Activated CD8-positive, alpha-beta memory T cell treated with anti-CD3 and anti-CD28 coated beads for 4 hours (primary cell): ENCODE results near the gene LRRC8E.
"Not testable (repeated sequence)": the region's sequence is repeated elsewhere in the genome, so short reads cannot be mapped to it uniquely, and the experiment has no call there.

Experiments
- DNase-seq, 2 donors: peaks; one replicate each; pipeline ENCODE4 v3.0.0-alpha.2; 2020; ENCODE audit warnings: low read depth in 2 of 2

LRRC8E gene

DNA sequence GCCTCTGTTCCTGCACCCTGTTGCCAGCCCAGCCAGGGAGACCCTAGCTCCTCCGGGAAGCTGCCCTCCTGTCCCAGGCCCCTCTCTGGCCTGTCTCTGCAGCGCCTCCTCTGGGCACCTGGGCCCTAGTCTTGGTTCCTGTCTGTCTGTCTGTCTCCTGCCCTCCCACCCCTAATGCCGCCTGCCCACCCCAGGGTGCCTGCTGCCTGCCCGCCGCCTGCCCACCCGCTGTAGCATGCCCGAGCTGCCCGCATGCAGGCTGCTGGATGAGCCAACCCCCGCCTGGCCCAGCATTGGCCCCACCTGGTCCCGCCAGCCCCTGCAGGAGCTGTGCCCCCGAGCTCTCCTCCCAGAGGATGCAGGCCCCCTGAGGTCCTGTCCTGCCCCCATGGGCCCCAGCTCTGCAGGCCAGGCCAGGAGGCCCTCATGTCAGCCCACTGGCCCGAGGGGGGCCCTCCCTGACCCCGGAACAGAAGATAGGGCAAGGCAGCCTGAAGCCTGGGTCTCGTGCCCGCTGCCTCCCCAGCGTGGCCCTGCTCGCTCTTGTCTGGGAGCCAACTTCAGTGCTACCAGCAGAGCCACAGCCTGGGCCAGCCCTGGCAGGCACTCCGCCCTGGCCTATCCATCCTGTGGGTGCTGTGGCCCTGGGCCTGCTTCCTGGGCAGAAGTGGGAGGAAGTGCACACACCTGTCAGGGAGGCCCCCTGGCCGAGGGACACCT is 20.6 kb downstream of the LRRC8E start:
- no peak for DNase-seq

GRCh38 chr19:7909471-7910067 is 21.3 kb downstream of the LRRC8E start:
- no peak for DNase-seq

GRCh38 chr19:7910321-7911161 is 22.2 kb downstream of the LRRC8E start:
- no peak for DNase-seq

DNA sequence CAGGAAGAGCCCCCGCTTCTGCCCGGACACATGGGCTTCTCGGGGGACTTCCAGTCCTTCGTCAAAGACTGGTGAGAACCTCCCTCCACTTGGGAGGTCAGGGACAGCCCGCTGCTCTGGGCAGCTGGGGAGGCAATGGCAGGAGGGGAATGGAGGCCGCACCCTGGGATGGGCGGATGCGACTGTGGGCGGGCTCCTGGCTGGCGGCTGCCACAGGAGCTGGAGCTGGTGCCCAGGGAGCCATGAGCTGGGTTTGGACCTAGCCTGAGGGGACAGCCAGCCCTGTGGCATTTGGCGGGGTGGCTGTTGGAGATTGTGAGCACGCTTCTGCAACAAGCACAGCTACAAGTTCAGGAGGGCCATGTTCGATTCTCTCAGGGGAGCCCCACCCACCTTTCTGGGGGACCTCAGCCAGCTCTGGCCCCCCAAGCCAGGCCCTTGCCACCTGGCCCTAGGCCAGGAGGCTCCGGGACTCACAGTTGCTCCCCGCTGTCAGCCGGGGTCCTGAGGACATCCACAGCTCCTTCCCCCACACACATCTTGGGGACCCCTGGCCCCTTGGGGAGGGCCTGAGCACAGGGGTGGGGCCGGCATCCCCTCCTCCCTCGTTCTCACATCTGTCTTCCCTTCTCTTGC is 23.3 kb downstream of the LRRC8E start:
- no peak for DNase-seq

GRCh38 chr19:7912144-7912696 is 23.9 kb downstream of the LRRC8E start:
- DNase-seq = no peak

DNA sequence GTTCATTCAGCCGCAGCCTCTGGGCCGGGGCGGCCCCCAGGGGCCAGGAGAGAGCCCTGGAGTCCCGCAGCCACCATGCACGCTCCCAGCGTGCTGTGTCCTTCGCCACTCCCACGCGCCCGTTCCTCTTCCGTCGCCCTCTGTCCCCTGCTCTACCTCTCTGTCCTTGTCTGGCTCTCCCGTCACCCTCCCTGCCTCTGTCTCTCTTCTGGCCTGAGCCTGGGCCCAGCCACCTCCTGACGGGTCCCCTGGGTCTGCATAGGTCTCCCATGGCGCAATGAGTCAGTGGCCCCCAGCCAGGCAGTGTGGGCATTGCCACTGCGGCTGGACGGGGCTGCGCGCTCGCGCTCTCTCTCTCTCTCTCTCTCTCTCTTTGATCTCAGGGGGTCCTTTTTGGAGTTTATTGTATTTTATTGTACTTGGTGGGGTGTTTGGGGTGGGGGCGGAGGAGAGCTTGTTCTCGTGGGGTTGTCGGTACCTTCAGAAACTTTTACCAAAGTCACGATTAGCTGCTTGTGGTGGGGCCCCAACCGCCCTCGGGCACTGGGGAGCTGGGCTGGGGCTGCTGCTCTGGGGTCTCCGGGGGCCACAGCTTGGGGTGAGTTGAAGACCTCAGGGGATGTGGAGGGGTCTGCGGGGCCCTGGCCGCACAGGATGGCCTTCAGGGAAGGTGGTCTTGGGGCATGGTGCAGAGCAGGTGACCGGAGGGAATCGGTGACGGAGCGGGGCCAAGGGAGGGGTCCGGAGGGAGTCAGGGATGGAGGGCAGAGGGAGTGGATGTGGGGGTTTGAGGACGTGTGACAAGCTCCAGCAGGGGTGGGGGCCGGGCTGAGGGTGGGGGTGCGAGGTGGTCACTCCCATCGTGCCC is 24.6 kb downstream of the LRRC8E start:
- DNase-seq = no peak

DNA sequence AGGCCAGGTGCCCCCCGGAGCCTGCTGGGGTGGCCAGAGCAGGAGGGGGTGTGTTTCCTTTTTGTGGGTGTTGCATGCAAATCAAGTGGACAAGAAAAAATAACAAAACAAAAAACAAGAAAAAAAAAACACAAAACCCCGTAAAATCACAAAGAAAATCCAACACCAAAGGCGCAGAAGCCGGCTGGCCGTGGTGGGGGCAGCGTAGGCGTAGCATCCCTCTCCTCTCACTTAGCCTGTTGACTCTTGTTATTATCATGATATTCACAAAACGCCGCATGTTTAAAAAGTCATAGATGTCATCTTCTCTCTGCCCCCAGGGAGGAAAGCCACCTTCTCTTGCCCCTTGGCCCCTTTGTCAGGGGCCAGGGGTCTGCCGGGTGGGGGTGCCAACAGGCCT is 25.3 kb downstream of the LRRC8E start:
- no peak for DNase-seq

- DNase-seq = no peak
Measured at GRCh38 chr19:7914099-7914498, 25.8 kb downstream of the LRRC8E start.

- DNase-seq = no peak
Measured at GRCh38 chr19:7914598-7915045, 26.3 kb downstream of the LRRC8E start, which contains the start of gene TGFBR3L. TSS of gene TGFBR3L (plus strand) at chr19:7914830.

DNA sequence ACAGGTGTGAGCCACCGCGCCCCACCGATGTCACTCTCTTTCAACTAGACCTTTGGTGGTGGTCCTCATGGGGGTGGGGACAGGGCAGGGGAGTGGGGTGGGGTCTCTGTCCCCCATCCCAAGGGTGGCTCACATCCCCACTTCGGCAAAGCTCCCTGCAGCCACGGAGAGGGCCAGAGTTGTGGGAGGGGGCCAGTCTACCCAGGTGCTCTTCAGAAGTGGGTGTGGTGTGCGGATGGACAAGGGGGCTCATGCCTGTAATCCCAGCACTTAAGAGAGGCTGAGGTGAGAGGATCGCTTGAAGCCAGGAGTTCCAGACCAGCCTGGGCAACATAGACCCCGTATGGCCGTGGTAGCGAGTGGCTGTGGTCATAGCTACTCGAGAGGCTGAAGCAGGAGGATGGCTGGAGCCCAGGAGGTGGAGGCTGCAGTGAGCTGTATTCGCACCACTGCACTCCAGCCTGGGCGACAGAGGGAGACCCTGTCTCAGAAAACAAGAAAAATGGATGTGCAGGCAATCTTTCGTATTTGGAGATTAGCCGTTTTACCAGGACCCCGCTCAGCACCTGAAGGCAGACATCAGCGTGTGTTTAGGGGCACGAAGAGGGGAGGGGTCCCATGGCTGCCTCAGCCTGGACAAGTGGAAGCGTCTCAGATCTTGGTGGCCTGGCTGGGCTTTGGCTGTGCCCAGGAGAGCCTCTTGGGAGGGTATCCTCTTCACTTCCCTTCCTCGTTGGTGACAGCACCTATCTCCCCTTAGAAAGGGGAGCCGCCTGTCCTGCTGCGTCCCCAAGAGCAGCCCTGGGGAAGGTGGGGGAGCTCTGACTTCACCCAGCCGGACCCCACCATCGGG is 27.2 kb downstream of the LRRC8E start:
- DNase-seq = no peak

DNA sequence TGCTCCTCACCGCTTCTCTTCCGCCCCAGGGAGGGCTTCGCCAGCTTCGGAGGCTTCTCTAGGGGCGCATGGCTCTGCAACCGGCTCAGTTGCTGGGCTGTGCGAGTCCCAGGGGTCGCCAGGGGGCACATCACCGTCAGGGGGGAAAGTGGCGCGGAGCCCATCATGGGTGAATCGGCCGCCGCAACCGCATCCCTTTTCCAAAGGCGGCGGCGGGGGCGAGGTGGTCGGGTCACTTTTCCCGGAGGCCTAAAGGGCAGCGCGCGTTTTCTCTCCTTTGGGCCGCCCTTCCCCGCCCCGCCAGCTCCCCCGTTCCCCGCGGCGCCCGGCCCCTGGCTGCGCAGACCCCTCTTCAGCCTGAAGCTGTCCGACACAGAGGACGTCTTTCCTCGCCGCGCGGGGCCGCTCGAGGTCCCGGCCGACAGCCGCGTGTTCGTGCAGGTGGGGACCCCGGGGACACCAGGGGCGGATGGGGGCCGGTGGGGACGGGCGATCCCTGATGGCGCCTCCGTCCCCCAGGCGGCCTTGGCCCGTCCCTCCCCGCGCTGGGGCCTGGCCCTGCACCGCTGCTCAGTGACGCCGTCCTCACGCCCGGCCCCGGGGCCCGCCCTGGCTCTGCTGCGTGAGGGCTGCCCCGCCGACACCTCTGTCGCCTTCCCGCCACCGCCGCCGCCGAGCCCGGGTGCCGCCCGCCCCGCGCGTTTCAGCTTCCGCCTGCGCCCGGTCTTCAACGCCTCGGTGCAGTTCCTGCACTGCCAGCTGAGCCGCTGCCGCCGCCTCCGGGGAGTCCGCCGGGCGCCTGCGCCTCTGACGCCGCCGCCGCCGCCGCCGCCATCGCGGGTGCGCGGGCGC is 28.0 kb downstream of the LRRC8E start:
- no peak for DNase-seq

DNA sequence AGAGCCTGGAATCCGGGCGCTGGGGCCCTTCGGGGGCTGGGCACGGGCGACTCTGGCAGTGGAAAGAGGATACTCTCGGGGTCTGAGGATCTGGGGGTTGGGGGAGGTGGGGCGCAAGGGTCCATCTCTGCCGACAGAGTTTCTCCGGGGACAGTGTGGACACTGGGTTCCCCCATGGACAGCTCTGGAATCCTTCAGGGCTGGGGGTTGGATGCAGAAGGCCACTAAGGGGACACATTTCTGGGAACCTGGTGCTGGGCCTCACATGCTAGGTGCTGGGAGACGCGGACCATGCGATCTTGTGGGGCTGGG is 28.6 kb downstream of the LRRC8E start:
- no peak for DNase-seq

DNA sequence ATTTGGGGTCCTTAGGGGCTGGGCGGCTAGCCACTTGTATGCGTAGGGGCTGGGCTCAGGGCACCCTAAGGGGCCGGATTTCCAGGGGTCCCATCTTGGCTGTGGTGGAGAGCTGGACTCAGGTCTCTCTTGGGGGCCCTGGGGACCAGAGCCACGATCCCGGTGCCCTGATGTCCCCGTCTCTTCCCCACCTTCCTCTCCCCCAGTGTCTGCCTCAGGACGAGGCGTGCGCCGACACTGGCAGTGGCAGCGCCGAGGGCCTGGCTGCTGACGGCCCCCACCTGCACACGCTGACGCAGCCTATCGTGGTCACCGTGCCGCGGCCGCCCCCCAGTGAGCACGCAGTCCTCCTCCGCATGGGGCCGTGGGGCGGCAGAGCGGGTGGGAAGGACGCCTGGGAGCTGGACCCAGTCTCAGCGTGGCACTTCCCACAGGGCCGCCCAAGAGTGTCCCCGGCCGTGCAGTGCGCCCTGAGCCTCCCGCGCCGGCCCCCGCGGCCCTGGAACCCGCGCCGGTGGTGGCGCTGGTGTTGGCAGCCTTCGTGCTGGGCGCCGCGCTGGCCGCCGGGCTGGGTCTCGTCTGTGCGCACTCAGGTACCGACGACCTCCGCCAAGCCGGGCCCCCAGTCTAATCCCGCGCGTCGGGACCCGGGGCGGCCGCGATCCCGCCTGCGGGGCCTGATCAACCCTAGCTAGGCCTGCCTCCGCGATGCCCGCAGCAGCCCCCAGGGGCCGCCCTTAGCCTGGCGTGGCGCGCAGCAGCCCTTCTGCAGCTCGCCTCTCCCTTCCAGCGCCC is 29.2 kb downstream of the LRRC8E start:
- DNase-seq = no peak

DNA sequence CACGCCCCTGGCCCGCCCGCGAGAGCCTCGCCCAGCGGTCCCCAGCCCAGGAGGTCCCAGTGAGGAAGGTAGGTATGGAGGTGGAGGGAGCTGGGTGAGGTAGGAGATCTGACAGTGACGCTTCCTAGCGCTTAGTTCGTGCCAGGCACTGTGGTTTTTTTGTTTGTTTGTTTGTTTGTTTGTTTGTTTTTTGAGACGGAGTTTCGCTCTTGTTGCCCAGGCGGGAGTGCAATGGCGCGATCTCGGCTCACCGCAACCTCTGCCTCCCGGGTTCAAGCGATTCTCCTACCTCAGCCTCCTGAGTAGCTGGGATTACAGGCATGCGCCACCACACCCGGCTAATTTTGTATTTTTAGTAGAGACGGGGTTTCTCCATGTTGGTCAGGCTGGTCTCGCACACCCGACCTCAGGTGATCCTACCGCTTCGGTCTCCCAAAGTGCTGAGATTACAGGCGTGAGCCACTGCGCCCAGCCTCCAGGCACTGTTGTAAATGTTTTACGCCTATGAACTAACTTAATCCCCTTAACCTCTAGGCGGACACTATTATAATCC is 29.8 kb downstream of the LRRC8E start:
- not testable (repeated sequence) for DNase-seq

- DNase-seq = no peak
Measured at GRCh38 chr19:7918615-7919421, 30.5 kb downstream of the LRRC8E start.

- peak; percentile 91 to 93 for DNase-seq
Measured at GRCh38 chr19:7919610-7920518, 31.6 kb downstream of the LRRC8E start, which contains the start of gene SNAPC2. TSS of gene SNAPC2 (plus strand) at chr19:7920338. CDS start at chr19:7920367, 29 bp downstream.
